Measurements from ENCODE around the gene AFTPH.

AFTPH gene

GRCh38 chr2:64582774-64583340, 58.7 kb downstream of the AFTPH start:
- Histone ChIP-seq H4K20me1 (no peaks in the 10 kb centered on the region), H3K36me3 (peaks cover 36% of the 10 kb centered on the region), H3K27ac (no peak overlapping the region), H3K9me3 (no peaks in the 10 kb centered on the region), H3K4me1 (peaks cover 10% of the 10 kb centered on the region; the same call in 1 of the 2 replicates), H3K9ac (no peak overlapping the region), H3K4me3 (no peak overlapping the region), H3K4me2 (no peak overlapping the region), H3K27me3 (no peaks in the 10 kb centered on the region)
- TF ChIP-seq Cebpa-rat (IDR thresholded peaks at IDR 0.05) = no peak

GRCh38 chr2:64586054-64586453, 61.9 kb downstream of the AFTPH start:
- TF ChIP-seq Cebpa-rat (IDR thresholded peaks at IDR 0.05) = no peak
- Histone ChIP-seq H3K9me3 (no peaks in the 10 kb centered on the region), H3K27ac (no peak overlapping the region), H3K27me3 (no peaks in the 10 kb centered on the region), H3K4me3 (no peak overlapping the region), H4K20me1 (no peaks in the 10 kb centered on the region), H3K9ac (no peak overlapping the region), H3K36me3 (peaks cover 35% of the 10 kb centered on the region), H3K4me2 (no peak overlapping the region), H3K4me1 (peaks cover 10% of the 10 kb centered on the region; the same call in 1 of the 2 replicates)

GRCh38 chr2:64586883-64587481, 62.9 kb downstream of the AFTPH start:
- no peak overlapping the region for H3K4me3 ChIP-seq
- no peaks in the 10 kb centered on the region for H3K27me3 ChIP-seq
- peaks cover 42% of the 10 kb centered on the region for H3K36me3 ChIP-seq
- H3K27ac ChIP-seq = no peak overlapping the region
- H3K4me2 ChIP-seq = no peak overlapping the region
- no peaks in the 10 kb centered on the region for H3K9me3 ChIP-seq
- H4K20me1 ChIP-seq = no peaks in the 10 kb centered on the region
- H3K4me1 ChIP-seq = peaks cover 10% of the 10 kb centered on the region; the same call in 1 of the 2 replicates
- no peak overlapping the region for H3K9ac ChIP-seq
- no peak for TF ChIP-seq Cebpa-rat (IDR thresholded peaks at IDR 0.05)

DNA sequence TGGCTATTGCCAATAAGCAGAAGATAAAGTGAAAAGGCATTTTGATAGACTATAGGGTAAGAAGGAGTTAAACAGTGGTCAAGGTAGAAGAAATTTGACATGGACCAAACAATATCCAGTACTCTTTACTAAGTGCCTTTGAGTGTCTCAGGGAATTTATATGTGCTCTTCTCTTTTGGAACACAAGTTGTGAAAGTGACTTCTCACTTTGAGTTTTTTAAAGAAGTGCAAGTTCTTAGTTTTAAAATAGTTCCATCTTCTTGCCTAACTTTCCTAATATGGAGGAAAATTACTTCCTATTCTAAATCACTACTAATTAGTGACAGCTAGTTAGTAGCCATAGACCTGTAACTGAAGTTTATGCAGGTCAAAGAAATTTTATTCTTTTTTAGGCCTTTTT, 63.4 kb downstream of the AFTPH start:
- Histone ChIP-seq H3K36me3 (peaks cover 39% of the 10 kb centered on the region), H3K27me3 (no peaks in the 10 kb centered on the region), H3K4me2 (no peak overlapping the region), H3K27ac (no peak overlapping the region), H4K20me1 (no peaks in the 10 kb centered on the region), H3K9me3 (no peaks in the 10 kb centered on the region), H3K4me1 (peaks cover 10% of the 10 kb centered on the region; the same call in 1 of the 2 replicates), H3K4me3 (no peak overlapping the region), H3K9ac (no peak overlapping the region)
- no peak for TF ChIP-seq Cebpa-rat (IDR thresholded peaks at IDR 0.05)

DNA sequence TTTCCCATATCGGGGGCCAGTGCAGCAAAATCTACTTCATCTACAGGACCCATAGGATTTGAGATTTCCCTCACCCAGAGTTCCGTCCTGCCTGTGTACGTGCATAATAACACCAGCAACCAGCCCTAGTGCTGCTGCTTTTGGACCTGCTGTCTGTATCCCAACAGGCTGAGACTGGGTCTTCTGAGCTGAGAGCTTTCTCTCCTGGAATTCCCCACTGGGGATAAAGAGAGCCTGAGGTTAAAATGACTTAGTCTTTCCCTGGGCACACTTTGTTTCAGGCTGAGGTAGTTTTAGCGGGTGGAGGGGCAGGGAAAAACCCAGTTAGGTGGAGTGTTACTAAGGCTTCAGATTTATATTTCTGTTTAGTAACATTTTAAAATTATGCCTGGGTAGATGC, 67.1 kb downstream of the AFTPH start:
- no peak for TF ChIP-seq Cebpa-rat (IDR thresholded peaks at IDR 0.05)
- Histone ChIP-seq H3K36me3 (peaks cover 37% of the 10 kb centered on the region), H3K4me1 (peaks cover 6% of the 10 kb centered on the region; the same call in 1 of the 2 replicates), H3K27ac (no peak overlapping the region), H3K4me2 (no peak overlapping the region), H3K9ac (no peak overlapping the region), H3K9me3 (no peaks in the 10 kb centered on the region), H4K20me1 (no peaks in the 10 kb centered on the region), H3K27me3 (no peaks in the 10 kb centered on the region), H3K4me3 (no peak overlapping the region)

DNA sequence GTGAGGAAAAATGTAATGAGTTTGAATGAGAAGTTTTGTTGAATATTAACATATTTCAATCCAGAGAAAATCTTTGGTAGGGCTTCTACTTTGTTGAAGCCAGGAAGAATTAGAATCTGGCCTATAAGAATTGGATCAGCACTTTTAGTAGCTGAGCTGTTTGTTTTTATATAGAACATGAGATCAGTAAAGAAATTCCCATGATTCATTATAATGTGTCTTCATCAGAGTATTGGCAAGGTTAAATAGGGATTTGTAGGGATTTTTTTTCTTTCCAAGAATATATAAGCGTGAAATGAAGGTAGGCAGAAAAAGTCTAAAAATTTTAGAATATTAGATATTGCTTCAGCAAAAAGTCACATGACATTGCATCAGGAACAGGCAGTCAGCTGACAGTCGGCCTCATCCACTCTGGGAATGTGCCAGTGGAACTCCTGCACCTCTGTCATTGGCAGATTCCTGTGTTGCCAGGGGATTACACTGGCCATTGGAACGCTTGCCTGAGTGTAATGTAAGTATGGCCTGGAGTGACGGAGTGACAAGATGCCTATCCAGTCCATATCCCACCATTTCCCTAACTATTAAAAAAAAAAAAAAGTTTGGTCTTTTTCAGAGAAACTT, 69.0 kb downstream of the AFTPH start:
- no peaks in the 10 kb centered on the region for H3K9me3 ChIP-seq

DNA sequence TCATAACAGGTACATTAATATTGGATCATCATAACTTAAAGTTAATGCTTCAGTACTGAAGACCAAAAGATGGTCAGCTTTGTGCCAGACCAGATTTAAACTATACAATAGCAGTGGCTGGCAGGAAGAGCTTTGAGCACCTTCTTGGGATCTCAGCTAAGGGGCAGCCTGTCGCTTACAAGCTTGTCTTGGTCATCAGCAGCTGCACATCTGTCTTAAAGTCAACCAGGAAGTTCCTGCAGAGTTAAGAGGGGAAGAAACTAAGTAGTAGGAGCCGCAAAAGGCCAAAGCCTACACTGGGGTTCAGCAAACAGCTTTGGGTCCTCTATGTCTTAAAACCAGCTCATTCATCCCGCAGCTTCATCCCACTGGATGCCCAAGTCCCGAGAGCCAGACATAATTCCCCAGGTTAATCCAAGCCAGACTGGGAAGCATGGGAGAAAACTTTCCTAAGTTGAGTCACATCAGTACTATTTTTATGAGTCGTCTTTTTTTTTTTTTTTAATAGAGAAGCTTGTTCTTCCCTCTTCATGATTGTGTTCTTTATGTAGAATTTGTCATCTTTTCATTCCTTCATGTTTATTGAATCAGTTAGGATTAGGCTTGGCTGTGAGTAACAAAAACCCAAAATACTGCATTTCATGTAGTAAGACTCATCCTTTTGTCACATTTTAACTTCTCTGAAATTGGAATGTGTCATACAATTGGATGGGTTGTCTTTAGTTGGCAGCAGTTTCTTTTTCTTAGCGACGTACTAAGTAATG, 70.3 kb downstream of the AFTPH start:
- H3K4me3 ChIP-seq = no peak overlapping the region
- H3K4me2 ChIP-seq = no peak overlapping the region
- no peak overlapping the region for H3K9ac ChIP-seq
- H3K9me3 ChIP-seq = no peaks in the 10 kb centered on the region
- peaks cover 1% of the 10 kb centered on the region; the same call in 1 of the 2 replicates for H3K4me1 ChIP-seq
- peaks cover 28% of the 10 kb centered on the region for H3K36me3 ChIP-seq
- no peaks in the 10 kb centered on the region for H4K20me1 ChIP-seq
- no peaks in the 10 kb centered on the region for H3K27me3 ChIP-seq
- TF ChIP-seq Cebpa-rat (IDR thresholded peaks at IDR 0.05) = no peak
- H3K27ac ChIP-seq = no peak overlapping the region

More for the DNA sequence above, 69.0 kb downstream of the AFTPH start:
- Histone ChIP-seq H3K4me1 (no peaks in the 10 kb centered on the region), H3K27me3 (no peaks in the 10 kb centered on the region), H3K27ac (no peak overlapping the region), H3K4me3 (no peak overlapping the region), H3K4me2 (no peak overlapping the region), H3K9ac (no peak overlapping the region), H3K36me3 (peaks cover 34% of the 10 kb centered on the region), H4K20me1 (no peaks in the 10 kb centered on the region)
- TF ChIP-seq Cebpa-rat (IDR thresholded peaks at IDR 0.05) = no peak

- Histone ChIP-seq H3K36me3 (peaks cover 21% of the 10 kb centered on the region), H3K4me1 (peaks cover 5% of the 10 kb centered on the region; the same call in 1 of the 2 replicates), H3K4me3 (no peak overlapping the region), H3K9ac (no peak overlapping the region), H3K27me3 (no peaks in the 10 kb centered on the region), H3K9me3 (no peaks in the 10 kb centered on the region), H3K27ac (no peak overlapping the region), H3K4me2 (no peak overlapping the region), H4K20me1 (no peaks in the 10 kb centered on the region)
- no peak for TF ChIP-seq Cebpa-rat (IDR thresholded peaks at IDR 0.05)
Measured at GRCh38 chr2:64595397-64596176, 71.5 kb downstream of the AFTPH start.

GRCh38 chr2:64598226-64598625, 74.1 kb downstream of the AFTPH start:
- TF ChIP-seq Cebpa-rat (IDR thresholded peaks at IDR 0.05) = no peak

More at GRCh38 chr2:64598226-64598625, 74.1 kb downstream of the AFTPH start:
- Histone ChIP-seq H3K4me3 (no peak overlapping the region), H3K9ac (no peak overlapping the region), H3K27ac (no peak overlapping the region), H3K4me2 (no peak overlapping the region), H3K36me3 (peaks cover 3% of the 10 kb centered on the region), H3K4me1 (peaks cover 5% of the 10 kb centered on the region; the same call in 1 of the 2 replicates), H4K20me1 (no peaks in the 10 kb centered on the region), H3K9me3 (no peaks in the 10 kb centered on the region), H3K27me3 (no peaks in the 10 kb centered on the region)

All from BLaER1 (cell line).